HG03135 (cell line): ENCODE results near the gene P2RX6.
"Not testable (repeated sequence)": the region's sequence is repeated elsewhere in the genome, so short reads cannot be mapped to it uniquely, and the experiment has no call there.

Experiments used
- ATAC-seq: cut with Tn5 transposase; IDR thresholded peaks from one replicate; pipeline ENCODE4 v1.9.1; 2021; ENCODE audit warnings: mild to moderate bottlenecking, moderate library complexity; ENCODE audit not compliant: unreplicated experiment

The P2RX6 gene

DNA sequence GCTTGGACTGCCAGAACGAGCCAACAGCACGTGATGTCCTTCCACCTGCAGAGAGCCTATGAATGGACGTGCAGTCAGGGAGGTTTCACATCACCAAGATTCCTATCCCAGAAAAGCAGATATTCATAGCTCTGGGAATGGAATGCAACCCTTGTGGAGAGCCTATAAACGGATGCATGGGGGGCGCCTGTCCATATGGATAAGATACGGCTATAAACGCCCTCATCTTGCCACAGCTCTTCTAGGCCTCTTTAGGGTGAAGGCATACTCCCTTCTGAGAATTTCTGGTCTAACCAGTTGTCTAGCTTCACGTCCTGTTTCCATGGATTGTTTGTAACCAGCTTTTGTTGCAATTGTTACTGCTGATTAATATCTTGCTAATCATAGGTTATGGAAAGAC, 56.8 kb downstream of the P2RX6 start:
- not testable (repeated sequence) for ATAC-seq

- no peak for ATAC-seq
Measured at GRCh38 chr22:21073023-21073422, 58.1 kb downstream of the P2RX6 start.

DNA sequence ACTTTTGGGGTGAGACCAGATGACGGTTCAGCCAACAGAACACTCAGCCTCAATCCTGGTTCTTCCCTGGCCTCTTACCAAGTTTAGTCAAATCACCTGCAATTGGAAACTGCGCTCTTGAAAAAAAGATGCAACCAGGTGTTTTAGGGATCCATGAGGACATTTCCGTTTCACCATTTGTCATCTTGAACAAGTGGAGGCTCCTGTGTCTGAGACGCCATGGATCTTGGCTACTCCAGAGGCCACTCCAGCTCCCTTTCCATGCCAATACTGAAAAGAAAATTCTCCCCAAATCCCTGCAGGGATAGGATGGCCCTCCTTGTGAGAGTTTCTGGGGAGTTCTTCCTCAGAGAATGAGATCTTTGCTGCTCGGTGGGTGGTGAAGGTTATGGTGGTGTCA, 58.5 kb downstream of the P2RX6 start:
- ATAC-seq, result no peak

- no peak for ATAC-seq
Measured at GRCh38 chr22:21074102-21074715, 59.2 kb downstream of the P2RX6 start.

DNA sequence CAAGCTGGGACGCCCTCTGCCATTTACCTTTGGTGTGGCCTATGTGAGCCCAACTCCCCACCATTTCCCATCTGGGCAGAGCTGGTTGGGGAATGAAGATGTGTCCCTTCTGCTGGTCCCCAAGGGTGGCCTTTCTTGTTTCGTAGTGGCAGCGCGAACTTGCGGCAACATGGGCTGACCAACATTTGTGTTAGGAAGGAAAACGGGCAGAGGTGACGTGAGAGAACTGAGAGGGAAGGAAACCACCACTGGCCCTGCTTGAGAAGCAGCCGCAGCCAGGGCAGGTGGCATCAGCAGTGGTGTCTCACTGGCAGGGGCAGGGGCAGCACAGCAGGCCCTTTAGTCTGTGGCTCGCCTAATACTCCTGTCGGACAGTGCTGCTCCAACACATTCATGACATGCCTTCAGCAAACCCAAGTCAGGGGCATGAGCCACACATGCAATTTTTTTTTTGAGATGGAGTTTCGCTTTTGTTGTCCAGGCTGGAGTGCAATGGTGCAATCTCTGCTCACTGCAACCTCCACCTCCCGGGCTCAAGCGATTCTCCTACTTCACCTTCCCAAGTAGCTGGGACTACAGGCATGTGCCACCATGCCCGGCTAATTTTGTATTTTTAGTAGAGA, 60.7 kb downstream of the P2RX6 start:
- ATAC-seq, result no peak

GRCh38 chr22:21076912-21077625, 62.1 kb downstream of the P2RX6 start:
- no peak for ATAC-seq
